ENCODE data around the gene PPA1.
"Not testable (repeated sequence)": the region's sequence is repeated elsewhere in the genome, so short reads cannot be mapped to it uniquely, and the experiment has no call there.

Gene PPA1

DNA sequence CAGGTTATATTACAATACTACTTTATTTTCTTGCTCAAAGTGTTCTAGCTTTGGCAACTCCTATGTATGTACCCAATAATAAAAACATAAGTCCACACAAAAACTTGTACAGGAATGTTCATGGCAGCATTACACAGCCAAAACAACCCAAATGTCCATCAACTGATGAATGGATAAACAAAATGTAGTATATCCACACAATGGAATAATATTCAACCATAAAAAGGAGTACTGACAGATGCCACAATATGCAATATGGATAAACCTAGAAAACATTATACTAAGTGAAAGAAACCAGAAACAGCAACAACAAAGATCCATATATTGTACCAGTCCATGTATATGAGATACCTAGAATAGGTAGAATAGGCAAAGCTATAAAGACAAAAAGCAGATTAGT is 21.0 kb downstream of the PPA1 start:
- no peak for DNase-seq (ENCODE audit: low read depth)

DNA sequence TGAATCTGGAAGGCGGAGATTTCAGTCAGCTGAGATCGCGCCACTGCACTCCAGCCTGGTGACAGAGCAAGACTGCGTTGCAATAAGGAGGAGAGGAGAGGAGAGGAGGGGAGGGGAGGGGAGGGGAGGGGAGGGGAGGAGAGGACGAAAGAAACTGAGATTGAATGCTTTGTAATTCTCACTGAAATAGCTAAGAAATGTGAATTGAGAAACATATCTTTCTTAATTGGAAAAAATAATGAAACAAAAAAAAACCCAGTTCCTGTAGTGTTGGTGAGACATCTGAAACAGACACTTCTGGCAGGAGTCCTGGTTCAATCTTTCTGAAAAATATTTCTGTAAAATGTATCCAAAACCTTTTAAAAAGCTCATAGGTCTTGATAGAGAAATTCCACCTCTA is 26.5 kb downstream of the PPA1 start:
- DNase-seq (ENCODE audit: low read depth), result no peak

DNA sequence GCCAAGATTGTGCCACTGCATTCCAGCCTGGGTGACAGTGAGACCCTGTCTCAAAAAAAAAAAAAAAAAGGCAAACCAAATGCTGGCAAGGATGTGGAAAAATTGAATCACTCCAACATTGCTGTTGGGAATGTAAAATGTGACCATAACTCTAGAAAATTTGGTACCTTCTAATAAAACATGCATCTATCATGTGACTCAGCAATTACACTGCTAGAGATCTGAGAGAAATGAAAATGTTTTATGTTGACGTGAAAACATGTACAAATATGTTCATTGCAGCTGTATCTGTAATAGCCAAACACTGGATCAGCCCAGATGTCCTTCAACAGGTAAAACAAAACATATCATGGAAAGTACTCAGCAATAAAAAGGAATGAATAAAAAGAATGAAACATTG is 32.1 kb downstream of the PPA1 start:
- DNase-seq (ENCODE audit: low read depth), result no peak

DNA sequence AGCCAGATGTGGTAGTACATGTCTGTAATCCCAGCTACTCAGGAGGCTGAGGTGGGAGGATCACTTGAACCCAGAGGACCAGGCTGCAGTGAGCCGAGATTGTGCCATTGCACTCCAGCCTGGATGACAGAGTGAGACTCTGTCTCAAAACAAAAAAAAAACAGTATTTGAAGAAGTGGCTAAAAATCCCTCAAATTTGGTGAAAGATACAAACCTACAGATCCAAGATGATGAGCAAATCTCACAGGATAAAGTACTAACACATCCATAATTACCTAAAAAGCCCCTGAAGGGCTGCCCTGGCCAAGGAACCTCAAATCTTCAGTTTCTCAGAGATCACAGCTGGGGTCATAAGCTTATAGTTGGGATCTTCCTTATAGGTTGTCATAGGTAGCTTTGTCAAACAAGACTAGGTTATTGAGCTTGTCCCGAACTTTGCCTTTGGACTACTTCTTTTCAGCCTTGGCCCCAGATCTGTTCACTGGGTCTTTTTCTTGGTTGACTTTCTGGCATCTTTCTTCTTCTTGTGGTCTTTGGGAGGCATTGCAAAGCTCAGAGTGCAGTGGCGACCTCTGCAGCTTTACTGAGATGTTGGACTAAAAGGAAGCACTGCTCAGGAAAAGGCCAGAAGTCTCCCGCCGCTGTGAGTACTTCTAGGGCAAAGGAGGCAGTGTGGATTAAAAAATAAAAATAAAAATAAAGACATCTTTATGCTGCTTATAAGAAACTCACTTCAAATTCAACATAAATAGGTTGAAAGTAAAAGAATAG is 34.3 kb downstream of the PPA1 start:
- no peak for DNase-seq (ENCODE audit: low read depth)

DNA sequence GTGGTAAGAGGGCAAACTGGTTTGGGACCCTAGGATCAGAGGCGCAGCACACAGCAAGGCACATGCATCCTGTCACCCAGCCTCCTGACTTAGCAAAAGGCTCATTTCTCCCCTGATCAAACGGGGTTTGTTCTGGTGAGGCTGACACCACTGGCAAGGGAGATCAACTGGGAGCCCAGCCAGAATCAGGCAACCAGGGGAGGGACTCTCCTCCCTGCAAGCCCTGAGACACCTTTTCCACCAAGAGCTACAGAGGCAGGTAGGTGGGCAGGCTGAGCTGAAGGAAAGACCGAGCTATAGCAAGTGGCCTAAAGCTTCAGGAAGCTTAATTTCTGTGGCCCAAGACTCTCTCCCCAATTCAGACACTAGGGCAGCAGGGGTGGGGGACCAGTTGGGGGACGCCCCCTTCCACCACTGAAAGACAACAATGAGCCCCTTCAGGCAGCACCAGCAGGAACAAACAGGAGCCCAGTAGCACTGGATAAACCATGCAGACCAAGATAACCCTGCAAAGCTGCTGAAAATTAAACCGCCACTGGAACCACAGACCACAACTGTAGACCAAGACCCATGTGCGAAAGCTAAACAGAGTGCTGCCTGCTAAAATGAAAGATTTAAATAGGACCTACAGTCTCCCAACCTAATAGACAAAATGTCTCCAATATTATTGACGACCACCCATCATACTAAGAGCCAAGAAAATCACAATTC is 35.8 kb downstream of the PPA1 start:
- DNase-seq (ENCODE audit: low read depth), result no peak

DNA sequence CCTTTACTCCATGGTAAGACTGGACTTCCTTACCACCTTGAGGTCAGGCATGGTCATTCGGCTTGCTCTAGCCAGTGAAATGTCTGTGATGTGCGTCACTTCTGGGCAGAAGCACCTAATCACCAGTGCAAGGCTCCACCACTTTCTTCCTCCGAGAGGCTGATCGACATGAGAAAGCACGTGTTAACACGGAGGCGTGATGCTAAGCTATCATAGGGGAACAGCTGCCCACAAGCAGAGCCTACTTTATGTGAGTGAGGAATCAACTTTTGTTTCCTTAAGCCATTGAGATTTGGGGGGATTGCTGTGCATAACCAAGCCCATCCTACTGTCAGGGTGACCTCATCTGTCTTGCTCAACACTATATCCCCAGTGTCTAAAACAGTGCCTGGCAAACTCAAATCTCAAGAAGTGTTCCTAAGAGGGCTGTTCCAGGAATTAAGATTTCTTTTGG is 39.8 kb downstream of the PPA1 start:
- no peak for DNase-seq (ENCODE audit: low read depth)

DNA sequence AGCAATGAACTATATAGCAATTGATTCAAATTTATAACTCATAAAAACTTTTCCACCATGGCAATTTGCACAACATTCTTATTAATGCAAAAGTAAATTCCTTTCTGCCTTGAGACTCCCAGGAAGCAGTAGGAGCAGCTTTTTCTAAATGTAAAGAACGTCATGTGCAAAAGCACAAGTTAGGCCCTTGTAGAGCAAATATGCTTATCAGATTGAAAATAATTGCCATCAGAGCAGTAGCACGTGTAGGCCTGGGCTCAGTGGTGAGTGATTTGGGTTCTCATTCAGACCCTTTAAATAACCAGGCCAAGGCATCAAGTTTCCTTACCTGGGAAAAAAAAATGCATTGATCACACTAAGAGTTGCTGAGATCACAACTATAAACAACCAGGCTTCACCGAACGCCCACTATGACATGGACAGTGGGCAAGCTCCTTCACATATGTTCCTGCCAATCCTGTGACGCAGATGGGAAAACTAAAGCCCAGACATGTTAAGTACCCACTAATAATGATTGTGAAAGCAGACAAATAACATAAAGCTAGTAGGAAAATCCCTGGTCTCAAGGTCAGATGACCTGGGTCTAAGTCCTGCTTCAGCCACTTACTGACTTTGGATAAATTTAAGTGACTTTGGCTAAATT is 40.8 kb downstream of the PPA1 start:
- no peak for DNase-seq (ENCODE audit: low read depth)

DNA sequence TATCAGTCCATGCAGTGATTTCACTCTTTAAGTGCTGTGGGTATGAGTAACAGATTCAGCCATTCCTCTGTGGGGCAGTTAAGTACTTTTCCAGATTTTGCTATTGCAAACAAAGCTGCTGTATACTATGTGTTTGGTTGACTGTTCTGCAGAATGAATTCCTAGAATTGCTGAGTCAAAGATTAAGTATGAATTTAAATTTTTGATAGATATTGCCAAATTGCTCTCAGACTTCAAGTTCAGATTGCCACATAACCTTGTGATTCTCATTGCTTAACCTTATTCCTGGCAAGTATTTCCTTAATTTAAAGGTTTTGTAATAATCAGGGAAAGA is 41.3 kb downstream of the PPA1 start:
- DNase-seq (ENCODE audit: low read depth), result no peak

DNA sequence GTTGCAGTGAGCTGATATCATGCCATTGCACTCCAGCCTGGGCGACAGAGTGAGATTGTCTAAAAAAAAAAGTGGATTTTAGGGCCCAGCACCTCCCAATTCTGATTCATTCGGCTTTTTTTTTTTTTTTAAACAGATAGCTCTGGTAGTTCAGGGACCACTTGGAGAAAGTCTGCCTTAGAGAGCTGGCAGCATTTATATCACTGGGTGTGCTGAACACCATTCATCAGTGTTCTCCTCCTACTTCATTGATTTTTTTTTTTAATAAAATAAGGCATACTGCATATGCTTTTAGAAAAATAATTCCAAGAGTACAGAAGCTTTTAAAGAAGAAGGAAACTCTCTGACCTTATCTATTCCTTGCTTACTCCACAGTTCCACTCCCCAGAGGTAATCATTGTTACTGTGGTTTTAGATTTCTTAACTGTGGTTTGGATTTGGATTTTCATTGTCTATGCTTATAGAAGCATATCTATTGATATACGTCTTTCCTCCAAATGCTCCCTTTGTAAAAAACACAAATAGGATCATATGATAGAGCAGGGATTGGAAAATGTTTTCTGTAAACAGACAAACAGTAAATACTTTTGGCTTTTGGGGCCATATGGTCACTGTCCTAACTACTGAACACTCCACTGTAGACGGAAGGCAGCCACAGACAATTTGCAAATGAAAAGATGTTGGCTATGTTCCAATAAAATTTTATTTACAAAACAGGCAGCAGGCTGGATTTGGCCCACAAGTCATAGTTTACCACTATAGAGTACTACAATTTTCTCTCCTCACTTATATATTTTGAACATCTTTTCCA is 41.9 kb downstream of the PPA1 start:
- no peak for DNase-seq (ENCODE audit: low read depth)

DNA sequence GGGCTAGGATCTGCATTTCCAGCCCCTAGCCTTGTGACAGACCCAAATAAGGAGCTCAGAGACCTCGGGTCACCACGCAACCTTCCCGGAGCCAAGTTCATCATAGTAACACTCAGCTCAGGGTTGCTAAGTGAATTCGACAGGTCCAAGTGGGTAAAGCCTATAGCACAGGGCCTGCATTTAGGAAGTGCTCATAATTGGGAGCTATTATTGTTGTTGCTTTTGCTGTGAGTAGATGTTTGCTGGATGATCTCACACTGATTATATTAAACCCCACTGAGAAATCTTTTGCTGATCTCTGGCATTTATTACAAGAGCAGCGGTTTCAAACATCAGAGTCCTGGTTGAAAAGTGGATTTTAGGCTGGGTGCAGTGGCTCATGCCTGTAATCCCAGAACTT is 42.6 kb downstream of the PPA1 start:
- no peak for DNase-seq (ENCODE audit: low read depth)

DNA sequence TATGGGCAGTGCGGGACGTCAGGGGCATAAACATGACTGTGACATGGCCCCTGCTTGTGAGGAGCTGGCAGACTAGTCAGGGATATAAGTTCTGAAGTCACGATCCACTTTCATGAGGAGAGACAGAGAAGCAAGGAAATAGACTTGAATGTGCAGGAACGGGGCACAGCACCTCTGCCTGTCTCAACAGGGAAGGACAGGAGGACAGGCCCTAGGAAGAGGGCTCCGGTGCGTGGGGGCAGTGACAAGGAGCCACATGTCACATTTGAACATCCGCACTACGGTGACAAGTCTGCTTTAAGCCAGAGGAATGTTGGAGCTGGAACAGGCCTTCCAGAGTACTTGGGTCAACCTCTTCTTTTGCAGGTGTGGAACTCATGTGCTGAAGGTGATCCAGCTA is 43.1 kb downstream of the PPA1 start:
- no peak for DNase-seq (ENCODE audit: low read depth)

DNA sequence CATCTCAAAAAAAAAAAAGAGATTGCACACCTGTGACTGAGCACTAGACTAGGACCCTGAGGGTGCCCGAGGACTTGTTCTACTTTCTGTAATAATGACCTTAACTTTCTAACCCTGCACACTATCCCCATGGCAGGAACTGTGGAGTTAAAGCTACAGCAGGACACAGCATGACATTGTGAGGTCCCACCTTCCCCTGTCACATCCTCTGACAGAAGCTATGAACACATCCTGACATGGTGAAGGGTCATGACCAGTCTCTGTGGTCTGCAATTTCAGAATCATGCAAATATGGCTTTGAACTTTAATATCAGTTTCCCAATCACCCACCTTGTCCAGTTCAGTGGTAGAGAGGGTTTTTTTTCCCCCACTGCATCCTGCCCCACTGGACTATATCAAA is 44.5 kb downstream of the PPA1 start:
- DNase-seq (ENCODE audit: low read depth), result no peak

DNA sequence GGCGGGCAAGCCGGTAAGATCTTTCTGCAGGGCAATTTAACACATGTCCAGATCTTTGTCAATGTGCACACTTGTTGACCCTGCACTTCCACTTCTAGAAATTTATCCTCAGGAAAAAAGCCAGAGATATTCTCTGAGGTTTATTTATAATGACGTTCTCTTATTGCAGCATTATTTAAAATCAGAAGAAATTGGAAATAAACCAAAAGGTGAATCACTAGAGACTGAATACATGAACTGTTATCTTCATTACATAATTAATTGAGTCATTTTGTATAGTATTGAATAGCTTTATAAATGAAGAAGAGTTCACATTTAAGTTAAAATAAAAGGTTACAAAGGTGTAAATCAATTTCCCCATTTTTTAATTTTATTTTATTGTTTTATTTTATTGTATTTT is 46.7 kb downstream of the PPA1 start:
- DNase-seq (ENCODE audit: low read depth), result no peak

DNA sequence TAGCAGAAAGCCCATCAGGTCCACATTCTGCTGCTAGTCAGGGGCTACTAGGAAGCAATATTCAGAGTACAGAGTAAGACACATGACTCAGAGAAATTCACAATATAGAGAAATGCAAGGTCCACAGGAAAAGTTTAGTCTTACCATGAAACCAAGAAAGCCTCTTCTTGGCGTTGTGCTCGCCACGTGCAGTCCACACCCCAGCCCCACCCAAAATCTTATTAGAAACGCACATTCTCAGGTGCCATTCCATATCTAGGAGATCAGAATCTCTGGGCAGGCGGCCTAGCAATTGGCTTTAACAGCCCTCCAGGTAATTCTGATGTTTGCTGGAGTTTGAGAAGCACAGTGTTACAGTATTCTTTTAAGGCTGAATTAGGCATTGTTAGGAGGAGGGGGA is 47.1 kb downstream of the PPA1 start:
- DNase-seq (ENCODE audit: low read depth), result no peak

DNA sequence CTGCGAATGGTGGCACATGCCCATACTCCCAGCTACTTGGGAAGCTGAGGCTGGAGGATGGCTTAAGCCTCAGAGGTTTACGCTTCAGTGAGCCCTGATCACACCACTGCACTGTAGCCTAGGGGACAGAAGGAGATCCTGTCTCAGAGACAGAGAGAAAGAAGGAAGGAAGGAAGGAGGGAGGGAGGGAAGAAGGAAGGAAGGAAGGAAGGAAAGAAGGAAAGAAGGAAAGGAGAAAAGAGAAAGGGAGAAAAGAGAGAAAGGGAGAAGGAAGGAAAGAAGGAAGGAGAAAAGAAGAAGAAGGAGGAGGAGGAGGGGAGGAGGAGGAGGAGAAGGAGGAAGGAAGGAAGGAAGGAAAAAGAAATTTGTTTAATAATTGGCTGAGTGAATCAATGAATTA is 49.9 kb downstream of the PPA1 start:
- DNase-seq (ENCODE audit: low read depth), result no peak

DNA sequence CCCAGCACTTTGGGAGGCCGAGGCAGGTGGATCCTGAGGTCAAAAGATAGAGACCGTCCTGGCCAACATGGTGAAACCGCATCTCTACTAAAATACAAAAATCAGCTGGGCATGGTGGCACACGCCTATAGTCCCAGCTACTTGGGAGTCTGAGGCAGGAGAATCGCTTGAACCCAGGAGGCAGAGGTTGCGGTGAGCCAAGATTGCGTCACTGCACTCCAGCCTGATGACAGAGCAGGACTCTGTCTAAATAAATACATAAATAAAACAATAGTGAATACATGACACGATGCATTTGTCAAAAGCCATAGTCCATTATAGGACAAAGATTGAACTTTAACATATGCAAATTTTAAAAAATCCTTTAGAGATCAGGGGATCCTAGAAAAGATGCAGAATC is 54.0 kb downstream of the PPA1 start:
- not testable (repeated sequence) for DNase-seq (ENCODE audit: low read depth)

DNA sequence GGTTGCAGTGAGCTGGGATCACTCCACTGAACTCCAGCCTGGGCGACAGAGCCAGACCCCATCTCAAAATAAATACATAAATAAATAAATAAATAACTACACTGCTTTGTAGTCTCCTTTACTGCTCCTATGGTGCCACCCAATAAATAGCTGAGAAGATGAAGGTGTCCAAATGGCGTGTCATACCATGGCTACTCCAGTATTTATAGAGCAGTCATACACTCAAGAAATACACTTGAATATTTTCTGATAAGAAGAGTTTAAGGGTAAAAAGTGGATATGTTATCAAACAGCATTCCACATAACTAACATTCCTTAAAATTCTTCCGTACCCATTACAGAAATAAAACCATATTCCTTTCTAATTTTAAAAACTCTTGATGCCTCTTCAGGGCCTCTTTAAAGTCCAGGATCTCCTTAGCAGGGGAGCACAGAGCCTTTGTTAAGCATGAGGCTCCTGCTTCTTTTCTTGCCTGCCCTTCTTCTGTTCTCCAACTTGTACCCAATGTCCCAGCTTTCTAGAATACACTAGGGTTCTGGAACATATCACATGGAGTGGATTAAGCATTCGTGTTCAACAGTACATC is 55.0 kb downstream of the PPA1 start:
- no peak for DNase-seq (ENCODE audit: low read depth)

DNA sequence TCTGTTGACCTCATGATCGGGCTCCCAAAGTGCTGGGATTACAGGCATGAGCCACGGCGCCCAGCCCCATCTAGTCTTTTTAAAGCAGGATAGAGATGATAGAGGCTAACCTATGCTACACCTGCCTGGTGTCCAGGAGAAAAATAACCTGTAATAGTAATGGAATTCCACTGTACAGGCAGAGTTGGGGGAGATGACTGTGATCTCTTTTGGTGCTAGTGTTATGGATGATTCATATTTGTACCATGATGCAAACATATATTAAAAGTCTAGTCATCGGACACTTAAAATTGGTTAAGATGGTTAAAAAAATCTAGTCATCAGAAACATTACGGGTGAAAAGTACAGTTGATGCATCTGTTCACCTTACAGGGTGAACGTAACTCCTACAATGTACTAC is 56.8 kb downstream of the PPA1 start:
- DNase-seq (ENCODE audit: low read depth), result no peak

DNA sequence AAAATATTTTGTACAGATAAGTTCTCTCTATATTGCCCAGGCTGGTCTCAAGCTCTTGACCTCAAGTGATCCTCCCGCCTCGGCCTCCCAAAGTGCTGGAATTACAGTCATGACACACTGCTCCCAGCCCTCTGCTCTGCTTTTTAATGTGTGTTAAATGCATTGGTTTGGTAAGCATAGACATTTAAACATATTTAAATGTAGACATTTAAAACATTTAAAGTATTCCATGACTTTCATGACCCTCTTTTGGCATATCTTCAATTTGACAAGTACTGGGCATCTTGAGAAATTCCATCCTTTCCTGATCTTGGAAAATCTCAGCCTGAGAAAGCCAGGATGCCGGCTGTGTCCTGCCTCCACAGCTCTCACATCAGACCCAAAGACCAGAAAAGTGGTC is 57.7 kb downstream of the PPA1 start:
- no peak for DNase-seq (ENCODE audit: low read depth)

DNA sequence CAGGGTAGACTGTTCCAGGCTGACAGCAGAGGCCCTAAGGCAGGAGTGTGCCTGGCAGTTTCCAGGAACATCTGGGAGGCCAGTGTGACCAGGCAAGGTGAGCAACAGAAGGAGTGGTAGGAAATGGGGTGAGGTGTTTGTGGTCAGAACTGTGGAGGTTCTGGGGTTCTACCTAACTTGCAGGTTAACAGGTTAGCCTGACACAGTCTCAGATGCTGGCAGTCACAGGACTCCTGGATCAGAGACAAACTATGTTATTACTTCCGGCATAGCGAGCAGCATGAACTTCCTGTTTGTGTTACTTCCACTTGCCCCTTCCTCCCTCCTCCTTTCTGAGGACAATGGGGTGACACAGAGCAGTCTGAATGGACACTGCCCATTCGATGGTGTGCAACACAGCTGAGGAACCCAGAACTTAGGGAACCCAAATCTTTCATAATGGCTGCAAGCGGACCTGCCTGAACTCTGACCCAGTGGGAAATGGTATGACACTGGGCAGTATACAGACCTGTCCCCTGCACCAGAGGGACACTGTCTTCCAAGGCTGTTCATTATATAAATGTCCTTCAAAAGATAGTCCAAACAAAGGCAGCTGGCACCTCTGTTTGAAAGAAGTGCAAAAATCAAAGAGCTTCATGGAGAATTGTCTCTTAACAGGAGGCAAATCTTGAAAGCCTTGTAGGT is 59.0 kb downstream of the PPA1 start:
- no peak for DNase-seq (ENCODE audit: low read depth)

DNA sequence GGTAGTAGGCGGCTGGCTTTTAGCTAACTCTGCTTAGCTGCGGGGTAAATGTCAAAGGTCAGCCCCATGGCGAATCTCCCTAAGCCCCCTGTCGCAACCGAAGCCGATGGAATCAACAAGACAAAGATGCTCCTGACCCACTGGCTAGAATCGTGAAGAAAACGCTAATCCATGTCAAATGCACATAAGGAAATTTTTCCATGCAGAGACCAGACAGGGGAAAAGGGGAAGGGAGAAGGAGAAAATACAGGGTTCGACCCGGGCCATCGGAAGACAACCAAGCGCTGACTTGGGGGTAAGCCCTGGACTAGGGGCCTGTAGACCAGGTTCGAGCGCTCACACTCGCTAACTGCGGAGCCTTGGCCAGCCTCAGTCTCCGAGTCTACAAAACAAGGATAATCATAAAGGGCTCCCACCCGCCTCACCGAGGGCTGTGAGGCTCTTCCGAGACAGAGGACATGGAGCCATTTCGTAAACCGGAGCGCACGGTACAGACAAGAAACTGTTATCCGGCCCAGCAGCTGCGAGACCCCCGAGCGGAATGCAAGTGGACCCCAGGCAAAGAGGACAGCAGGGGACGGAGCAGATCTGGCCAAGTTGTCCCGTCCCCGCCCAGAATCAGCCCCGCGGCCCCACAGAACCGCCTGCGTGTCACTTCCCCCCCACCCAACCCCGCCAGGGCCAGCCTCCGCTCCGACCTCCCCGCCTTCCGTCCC is 63.4 kb downstream of the PPA1 start:
- no peak for DNase-seq (ENCODE audit: low read depth)
